Dendritic cell treated with granulocyte-macrophage colony-stimulating factor and Interleukin-4, amounts not matched to agents 40 ng/mL and 50 ng/mL, for 4 days (primary cell): Measurements from ENCODE around the gene NCAPG.

Experiments
- H3K27ac Mint-ChIP-seq: one replicate; pipeline ENCODE4 v1.8.0; 2022; ENCODE audit warnings: mild to moderate bottlenecking, mixed read lengths
- H3K27me3 Mint-ChIP-seq: one replicate; pipeline ENCODE4 v1.8.0; 2022; ENCODE audit warnings: mild to moderate bottlenecking, mixed read lengths
- H3K36me3 Mint-ChIP-seq: one replicate; pipeline ENCODE4 v1.8.0; 2022; ENCODE audit warnings: low read depth, mixed read lengths
- H3K4me1 Mint-ChIP-seq: one replicate; pipeline ENCODE4 v1.8.0; 2022; ENCODE audit warnings: low read depth, mixed read lengths
- H3K4me3 Mint-ChIP-seq: one replicate; pipeline ENCODE4 v1.8.0; 2022; ENCODE audit warnings: mild to moderate bottlenecking, moderate library complexity, mixed read lengths
- H3K9me3 Mint-ChIP-seq: one replicate; pipeline ENCODE4 v1.8.0; 2022; ENCODE audit warnings: mixed read lengths
- intact Hi-C: fragments of 100-400 bp; cut with micrococcal nuclease; formaldehyde crosslinking; loops from one replicate; pipeline ENCODE4 v1.15.0; 2022

NCAPG gene

GRCh38 chr4:17778431-17778830 lies 32.3 kb upstream of the NCAPG start:
- Mint-ChIP-seq H3K27me3 (peaks cover 46% of the 10 kb centered on the region), H3K4me1 (peaks cover 11% of the 10 kb centered on the region), H3K36me3 (no peaks in the 10 kb centered on the region), H3K4me3 (no peak overlapping the region), H3K27ac (no peak overlapping the region), H3K9me3 (no peaks in the 10 kb centered on the region)
- intact Hi-C loops, result no loop called here

- Mint-ChIP-seq H3K9me3 (no peaks in the 10 kb centered on the region), H3K4me1 (peaks cover 11% of the 10 kb centered on the region), H3K27ac (no peak overlapping the region), H3K4me3 (peak overlapping the region; percentile 52), H3K27me3 (peaks cover 46% of the 10 kb centered on the region), H3K36me3 (no peaks in the 10 kb centered on the region)
- intact Hi-C loops, result no loop called here
Measured at GRCh38 chr4:17780501-17781299, 30.1 kb upstream of the NCAPG start.

GRCh38 chr4:17781300-17782287 lies 29.2 kb upstream of the NCAPG start, which contains the start of gene FAM184B:
Gene FAM184B, minus strand, starts transcription at chr4:17781621. Its CDS starts 322 bp downstream, at chr4:17781299.
- intact Hi-C loops, result no loop called here
- peaks cover 46% of the 10 kb centered on the region for H3K27me3 Mint-ChIP-seq
- peak within 1 kb of the TSS; percentile 52 for H3K4me3 Mint-ChIP-seq
- H3K27ac Mint-ChIP-seq, result no peak within 1 kb of the TSS
- no peaks in the 10 kb centered on the region for H3K9me3 Mint-ChIP-seq
- no peaks in the 10 kb centered on the region for H3K36me3 Mint-ChIP-seq
- H3K4me1 Mint-ChIP-seq, result peaks cover 11% of the 10 kb centered on the region

- Mint-ChIP-seq H3K4me1 (peaks cover 11% of the 10 kb centered on the region), H3K9me3 (no peaks in the 10 kb centered on the region), H3K27ac (no peak overlapping the region), H3K4me3 (no peak overlapping the region), H3K27me3 (peaks cover 22% of the 10 kb centered on the region), H3K36me3 (no peaks in the 10 kb centered on the region)
- intact Hi-C loops, result no loop called here
Measured at GRCh38 chr4:17785858-17786257, 24.9 kb upstream of the NCAPG start.

GRCh38 chr4:17786567-17786966 lies 24.2 kb upstream of the NCAPG start:
- no peak overlapping the region for H3K4me3 Mint-ChIP-seq
- peaks cover 15% of the 10 kb centered on the region for H3K27me3 Mint-ChIP-seq

GRCh38 chr4:17787315-17787714 lies 23.5 kb upstream of the NCAPG start:
- H3K36me3 Mint-ChIP-seq, result peaks cover 8% of the 10 kb centered on the region
- no peak overlapping the region for H3K4me3 Mint-ChIP-seq
- H3K4me1 Mint-ChIP-seq, result no peaks in the 10 kb centered on the region
- H3K27me3 Mint-ChIP-seq, result peaks cover 8% of the 10 kb centered on the region
- H3K9me3 Mint-ChIP-seq, result no peaks in the 10 kb centered on the region
- H3K27ac Mint-ChIP-seq, result no peak overlapping the region
- intact Hi-C loops, result no loop called here

More at GRCh38 chr4:17786567-17786966, 24.2 kb upstream of the NCAPG start:
- Mint-ChIP-seq H3K9me3 (no peaks in the 10 kb centered on the region), H3K27ac (no peak overlapping the region), H3K4me1 (peaks cover 6% of the 10 kb centered on the region), H3K36me3 (peaks cover 4% of the 10 kb centered on the region)
- intact Hi-C loops, result no loop called here

GRCh38 chr4:17788956-17789355 lies 21.8 kb upstream of the NCAPG start:
- H3K4me3 Mint-ChIP-seq, result no peak overlapping the region
- peaks cover 22% of the 10 kb centered on the region for H3K36me3 Mint-ChIP-seq
- H3K4me1 Mint-ChIP-seq, result no peaks in the 10 kb centered on the region
- no peak overlapping the region for H3K27ac Mint-ChIP-seq
- no peaks in the 10 kb centered on the region for H3K9me3 Mint-ChIP-seq
- H3K27me3 Mint-ChIP-seq, result no peaks in the 10 kb centered on the region
- intact Hi-C loops, result no loop called here

- no peaks in the 10 kb centered on the region for H3K9me3 Mint-ChIP-seq
- peaks cover 43% of the 10 kb centered on the region for H3K36me3 Mint-ChIP-seq
- intact Hi-C loops, result no loop called here
- H3K27ac Mint-ChIP-seq, result no peak overlapping the region
- no peaks in the 10 kb centered on the region for H3K4me1 Mint-ChIP-seq
- no peak overlapping the region for H3K4me3 Mint-ChIP-seq
- no peaks in the 10 kb centered on the region for H3K27me3 Mint-ChIP-seq
Measured at GRCh38 chr4:17794730-17795129, 16.0 kb upstream of the NCAPG start.

- no peak overlapping the region for H3K4me3 Mint-ChIP-seq
- no peak overlapping the region for H3K27ac Mint-ChIP-seq
- no peaks in the 10 kb centered on the region for H3K9me3 Mint-ChIP-seq
- H3K4me1 Mint-ChIP-seq, result peaks cover 6% of the 10 kb centered on the region
- peaks cover 55% of the 10 kb centered on the region for H3K36me3 Mint-ChIP-seq
- intact Hi-C loops, result no loop called here
- no peaks in the 10 kb centered on the region for H3K27me3 Mint-ChIP-seq
Measured at GRCh38 chr4:17797808-17798207, 13.0 kb upstream of the NCAPG start.

- H3K27me3 Mint-ChIP-seq, result no peaks in the 10 kb centered on the region
- peaks cover 40% of the 10 kb centered on the region for H3K4me1 Mint-ChIP-seq
- no peak overlapping the region for H3K27ac Mint-ChIP-seq
- no peak overlapping the region for H3K4me3 Mint-ChIP-seq
- intact Hi-C loops, result loop anchor here (5.0 to 10.0 kb wide), 2 partner anchors 168 to 191 kb away; partner anchors contain the start of gene MED28
- peaks cover 55% of the 10 kb centered on the region for H3K36me3 Mint-ChIP-seq
- H3K9me3 Mint-ChIP-seq, result no peaks in the 10 kb centered on the region
Measured at GRCh38 chr4:17805580-17806155, 5.1 kb upstream of the NCAPG start.

GRCh38 chr4:17807446-17807845 lies 3.3 kb upstream of the NCAPG start:
- intact Hi-C loops, result loop anchor here (5.0 to 10.0 kb wide), 2 partner anchors 170 to 193 kb away; partner anchors contain the start of gene MED28
- H3K27me3 Mint-ChIP-seq, result no peaks in the 10 kb centered on the region
- no peaks in the 10 kb centered on the region for H3K9me3 Mint-ChIP-seq

GRCh38 chr4:17809667-17810066 lies 1.1 kb upstream of the NCAPG start:
- Mint-ChIP-seq H3K36me3 (peaks cover 18% of the 10 kb centered on the region), H3K27me3 (no peaks in the 10 kb centered on the region), H3K9me3 (no peaks in the 10 kb centered on the region), H3K4me3 (peak overlapping the region; percentile 91), H3K4me1 (peaks cover 56% of the 10 kb centered on the region), H3K27ac (peak overlapping the region; percentile 94)
- intact Hi-C loops, result loop anchor here (1.0 to 10.0 kb wide), 4 partner anchors 172 to 231 kb away; partner anchors contain the start of gene MED28

More at GRCh38 chr4:17807446-17807845, 3.3 kb upstream of the NCAPG start:
- Mint-ChIP-seq H3K4me3 (no peak overlapping the region), H3K4me1 (peaks cover 47% of the 10 kb centered on the region), H3K36me3 (peaks cover 40% of the 10 kb centered on the region), H3K27ac (no peak overlapping the region)

- Mint-ChIP-seq H3K36me3 (peaks cover 17% of the 10 kb centered on the region), H3K9me3 (no peaks in the 10 kb centered on the region), H3K4me1 (peaks cover 52% of the 10 kb centered on the region), H3K27ac (peak overlapping the region; percentile 94), H3K27me3 (no peaks in the 10 kb centered on the region), H3K4me3 (peak overlapping the region; percentile 91)
- intact Hi-C loops, result loop anchor here (2.0 kb wide), 1 partner anchor 232 kb away; no protein-coding TSS in a partner anchor
Measured at GRCh38 chr4:17811078-17811603, 362 bp downstream of the NCAPG start.
